ENCODE results near the gene AK5. TPM values are rescaled to one million over a fixed set of nuclear protein-coding genes. Genes with fewer than 3 reads are reported as not detected.

The AK5 gene
- polyA plus RNA-seq, 3 donors, result 0.34 to 0.72 (median 0.48) TPM

DNA sequence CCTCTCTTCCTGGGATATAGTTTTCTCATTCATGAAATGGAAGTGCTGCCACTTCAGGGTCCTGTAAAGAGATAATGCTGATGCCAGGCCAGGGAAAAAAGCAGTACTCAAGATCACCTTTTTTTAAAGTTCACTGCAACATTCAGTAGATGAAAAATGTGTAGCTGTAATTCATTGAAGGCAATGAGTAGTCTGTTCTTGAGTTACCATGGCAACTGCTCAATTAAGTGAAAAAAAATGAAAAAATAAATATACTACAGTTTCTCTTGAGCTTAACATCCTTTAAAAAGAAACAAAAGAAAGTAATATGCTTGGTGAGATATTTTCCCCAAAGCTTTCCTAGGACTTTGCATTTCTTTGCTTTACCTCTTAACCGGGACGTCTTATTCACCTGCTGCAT is 183.3 kb downstream of the AK5 start:
- Histone ChIP-seq H3K9ac (ENCODE audit: insufficient read depth, low read length, poor library complexity, severe bottlenecking) (no peak overlapping the region), H3K4me1 (ENCODE audit: control insufficient read depth in 1 of 2, insufficient read depth in 2 of 2, low read length in 2 of 2) (peaks cover 20 to 38% of the 10 kb centered on the region in 2 donors), H3K27me3 (ENCODE audit: control insufficient read depth in 2 of 2, insufficient read depth in 2 of 2, low read length in 2 of 2) (no peaks in the 10 kb centered on the region), H3K79me2 (ENCODE audit: insufficient read depth, low read length) (no peaks in the 10 kb centered on the region), H3K36me3 (replicated peaks in 1 of 2; ENCODE audit: control insufficient read depth in 1 of 2, insufficient read depth in 2 of 2, low read length in 2 of 2) (no peaks in the 10 kb centered on the region), H4K20me1 (ENCODE audit: insufficient read depth, low read length) (no peaks in the 10 kb centered on the region), H2AFZ (ENCODE audit: insufficient read depth, low read depth, low read length, poor library complexity, severe bottlenecking) (no peak overlapping the region), H3K27ac (ENCODE audit: low read depth in 1 of 2, low read length in 2 of 2) (no peak overlapping the region), H3K4me2 (replicated peaks; ENCODE audit: extremely low read depth, low read length, poor library complexity, severe bottlenecking) (no peak overlapping the region), H3K9me3 (replicated peaks in 1 of 2; ENCODE audit: control insufficient read depth in 1 of 2, insufficient read depth in 1 of 2, low read length in 2 of 2) (no peaks in the 10 kb centered on the region), H3K4me3 (replicated peaks in 1 of 3; ENCODE audit: low read depth in 2 of 3, low read length in 3 of 3) (no peak overlapping the region)
- peaks cover 0 to 7% (median 0%) of the 10 kb centered on the region in 3 donors for H3K27me3 Mint-ChIP-seq (ENCODE audit: low read depth in 3 of 3)
- peaks cover 40% of the 10 kb centered on the region for H3K4me1 Mint-ChIP-seq
- H3K27ac Mint-ChIP-seq, result no peak overlapping the region
- WGBS (ENCODE audit: insufficient coverage), result no CpG with 5 or more reads among the region's 2 CpGs
- DNase-seq, result no peak
- H3K4me3 Mint-ChIP-seq, result no peak overlapping the region
- no peak for TF ChIP-seq CTCF (IDR thresholded peaks at IDR 0.05)
- peaks cover 0 to 3% (median 0%) of the 10 kb centered on the region in 7 donors for H3K9me3 Mint-ChIP-seq
- intact Hi-C loops (cut with micrococcal nuclease), result no loop called here
- no peaks in the 10 kb centered on the region for H3K36me3 Mint-ChIP-seq

DNA sequence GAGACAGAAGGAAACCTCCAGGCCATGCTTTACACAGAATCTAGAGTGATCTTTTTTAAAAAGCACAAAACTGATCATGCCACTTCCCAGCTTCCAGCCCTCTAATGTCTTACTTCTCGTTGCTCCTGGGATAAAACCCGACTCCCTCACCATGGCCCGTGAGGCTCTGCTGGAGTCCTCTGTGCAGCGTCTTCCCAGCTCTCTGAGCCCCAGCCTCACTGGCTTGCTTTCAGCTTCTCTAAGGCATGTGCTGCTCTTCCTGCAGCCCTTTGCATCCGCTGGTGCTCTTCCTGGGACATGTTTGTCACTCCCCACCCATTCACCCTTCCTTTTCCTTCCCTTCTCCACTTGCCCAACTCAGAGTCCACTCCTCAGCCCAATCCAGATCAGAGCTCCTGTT is 184.1 kb downstream of the AK5 start:
- WGBS (ENCODE audit: insufficient coverage), result 89% methylated on average over 5 of the region's 5 CpGs
- Histone ChIP-seq H4K20me1 (ENCODE audit: insufficient read depth, low read length) (no peaks in the 10 kb centered on the region), H3K36me3 (replicated peaks in 1 of 2; ENCODE audit: control insufficient read depth in 1 of 2, insufficient read depth in 2 of 2, low read length in 2 of 2) (no peaks in the 10 kb centered on the region), H3K9ac (ENCODE audit: insufficient read depth, low read length, poor library complexity, severe bottlenecking) (no peak overlapping the region), H3K27ac (ENCODE audit: low read depth in 1 of 2, low read length in 2 of 2) (no peak overlapping the region), H2AFZ (ENCODE audit: insufficient read depth, low read depth, low read length, poor library complexity, severe bottlenecking) (no peak overlapping the region), H3K79me2 (ENCODE audit: insufficient read depth, low read length) (no peaks in the 10 kb centered on the region), H3K4me3 (replicated peaks in 1 of 3; ENCODE audit: low read depth in 2 of 3, low read length in 3 of 3) (no peak overlapping the region), H3K4me1 (ENCODE audit: control insufficient read depth in 1 of 2, insufficient read depth in 2 of 2, low read length in 2 of 2) (peaks cover 20 to 33% of the 10 kb centered on the region in 2 donors), H3K4me2 (replicated peaks; ENCODE audit: extremely low read depth, low read length, poor library complexity, severe bottlenecking) (no peak overlapping the region), H3K9me3 (replicated peaks in 1 of 2; ENCODE audit: control insufficient read depth in 1 of 2, insufficient read depth in 1 of 2, low read length in 2 of 2) (no peaks in the 10 kb centered on the region), H3K27me3 (ENCODE audit: control insufficient read depth in 2 of 2, insufficient read depth in 2 of 2, low read length in 2 of 2) (no peaks in the 10 kb centered on the region)
- TF ChIP-seq CTCF (IDR thresholded peaks at IDR 0.05), result no peak
- H3K27me3 Mint-ChIP-seq (ENCODE audit: low read depth in 3 of 3), result peaks cover 0 to 4% (median 0%) of the 10 kb centered on the region in 3 donors
- peaks cover 0 to 3% (median 0%) of the 10 kb centered on the region in 7 donors for H3K9me3 Mint-ChIP-seq
- no peak overlapping the region for H3K4me3 Mint-ChIP-seq
- H3K4me1 Mint-ChIP-seq, result peaks cover 38% of the 10 kb centered on the region
- intact Hi-C loops (cut with micrococcal nuclease), result no loop called here
- no peaks in the 10 kb centered on the region for H3K36me3 Mint-ChIP-seq
- DNase-seq, result no peak
- no peak overlapping the region for H3K27ac Mint-ChIP-seq
